KMS-11 (cell line): ENCODE data around the gene ANTXRL.
"Not testable (repeated sequence)": the region's sequence is repeated elsewhere in the genome, so short reads cannot be mapped to it uniquely, and the experiment has no call there.

ENCODE experiments used
- H2AFZ ChIP-seq: fragments of 200-600 bp; sonication (generic); 2 replicates; pipeline ENCODE4 v1.6.1; 2016; ENCODE audit warnings: antibody characterized with exemption, mixed run types, low read depth
- H3K27ac ChIP-seq: fragments of 200-600 bp; sonication (generic); 2 replicates; pipeline ENCODE4 v1.6.1; 2016; ENCODE audit warnings: mild to moderate bottlenecking, mixed run types
- H3K27me3 ChIP-seq: fragments of 200-600 bp; sonication (generic); 2 replicates; pipeline ENCODE4 v1.6.1; 2017; ENCODE audit warnings: mild to moderate bottlenecking, low read depth, mixed run types, moderate library complexity; ENCODE audit not compliant: insufficient read depth
- H3K36me3 ChIP-seq: fragments of 200-600 bp; sonication (generic); 2 replicates; pipeline ENCODE4 v1.6.1; 2017; ENCODE audit warnings: mild to moderate bottlenecking, mixed run types; ENCODE audit not compliant: insufficient read depth
- H3K4me1 ChIP-seq: fragments of 200-600 bp; sonication (generic); 2 replicates; pipeline ENCODE4 v1.6.1; 2016; ENCODE audit warnings: mild to moderate bottlenecking, low read depth, mixed run types; ENCODE audit not compliant: poor library complexity, severe bottlenecking
- H3K4me2 ChIP-seq: fragments of 200-600 bp; sonication (generic); 2 replicates; pipeline ENCODE4 v1.7.0; 2016; ENCODE audit warnings: mild to moderate bottlenecking, mixed run types
- H3K4me3 ChIP-seq: fragments of 200-600 bp; sonication (generic); IDR thresholded peaks from 2 replicates; pipeline ENCODE4 v1.6.1; 2017; ENCODE audit warnings: low read depth, low read length, mixed read lengths; ENCODE audit not compliant: insufficient read depth
- H3K79me2 ChIP-seq: fragments of 200-600 bp; sonication (generic); 2 replicates; pipeline ENCODE4 v1.6.1; 2016; ENCODE audit warnings: low read depth, mixed run types; ENCODE audit not compliant: insufficient read depth
- H3K9ac ChIP-seq: fragments of 200-600 bp; sonication (generic); 2 replicates; pipeline ENCODE4 v1.6.1; 2016; ENCODE audit warnings: mild to moderate bottlenecking, mixed run types
- H4K20me1 ChIP-seq: fragments of 200-600 bp; sonication (generic); 2 replicates; pipeline ENCODE4 v1.6.1; 2016; ENCODE audit warnings: mild to moderate bottlenecking, mixed run types; ENCODE audit not compliant: insufficient read depth
- TF ChIP-seq, protein P1 (sequence below): fragments of 200-600 bp; sonication (generic); conservative IDR thresholded peaks from 2 replicates; pipeline ENCODE4 v1.6.1; 2017; ENCODE audit warnings: low read depth, mild to moderate bottlenecking, antibody characterized with exemption, low read length, moderate library complexity, mixed read lengths

The ANTXRL gene

GRCh38 chr10:46254467-46254866 is 32.3 kb upstream of the ANTXRL start:
- no peaks in the 10 kb centered on the region for H3K79me2 ChIP-seq
- no peak overlapping the region for H3K4me2 ChIP-seq
- no peak overlapping the region for H3K9ac ChIP-seq
- H3K4me3 ChIP-seq: no peak overlapping the region
- H2AFZ ChIP-seq: no peak overlapping the region
- no peaks in the 10 kb centered on the region for H4K20me1 ChIP-seq
- no peak overlapping the region for H3K27ac ChIP-seq
- H3K4me1 ChIP-seq: no peaks in the 10 kb centered on the region
- H3K27me3 ChIP-seq: no peaks in the 10 kb centered on the region
- TF ChIP-seq, protein P1, sequence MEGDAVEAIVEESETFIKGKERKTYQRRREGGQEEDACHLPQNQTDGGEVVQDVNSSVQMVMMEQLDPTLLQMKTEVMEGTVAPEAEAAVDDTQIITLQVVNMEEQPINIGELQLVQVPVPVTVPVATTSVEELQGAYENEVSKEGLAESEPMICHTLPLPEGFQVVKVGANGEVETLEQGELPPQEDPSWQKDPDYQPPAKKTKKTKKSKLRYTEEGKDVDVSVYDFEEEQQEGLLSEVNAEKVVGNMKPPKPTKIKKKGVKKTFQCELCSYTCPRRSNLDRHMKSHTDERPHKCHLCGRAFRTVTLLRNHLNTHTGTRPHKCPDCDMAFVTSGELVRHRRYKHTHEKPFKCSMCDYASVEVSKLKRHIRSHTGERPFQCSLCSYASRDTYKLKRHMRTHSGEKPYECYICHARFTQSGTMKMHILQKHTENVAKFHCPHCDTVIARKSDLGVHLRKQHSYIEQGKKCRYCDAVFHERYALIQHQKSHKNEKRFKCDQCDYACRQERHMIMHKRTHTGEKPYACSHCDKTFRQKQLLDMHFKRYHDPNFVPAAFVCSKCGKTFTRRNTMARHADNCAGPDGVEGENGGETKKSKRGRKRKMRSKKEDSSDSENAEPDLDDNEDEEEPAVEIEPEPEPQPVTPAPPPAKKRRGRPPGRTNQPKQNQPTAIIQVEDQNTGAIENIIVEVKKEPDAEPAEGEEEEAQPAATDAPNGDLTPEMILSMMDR: no peak
- no peaks in the 10 kb centered on the region for H3K36me3 ChIP-seq

DNA sequence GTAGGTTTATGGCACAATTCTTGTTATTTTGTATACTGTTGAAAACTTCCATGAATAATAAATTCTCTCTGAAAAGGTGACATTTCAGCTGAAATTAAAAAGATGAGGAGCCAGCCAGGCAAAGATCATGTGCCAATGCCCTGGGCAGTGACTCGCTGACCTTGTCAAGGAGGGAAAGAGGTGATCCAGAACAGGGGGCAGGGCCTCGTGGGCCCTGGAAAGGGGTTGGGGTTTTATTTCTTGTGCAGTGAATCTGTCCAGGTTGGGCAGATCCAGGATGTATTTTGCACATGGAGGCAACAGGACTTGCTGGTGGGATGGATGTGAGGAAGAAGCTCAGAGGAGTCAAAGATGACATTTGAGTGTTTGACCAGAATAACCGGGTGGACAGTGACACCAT is 31.6 kb upstream of the ANTXRL start:
- H3K27me3 ChIP-seq, H3K4me1 ChIP-seq, H4K20me1 ChIP-seq, H3K27ac ChIP-seq, H2AFZ ChIP-seq, H3K36me3 ChIP-seq, H3K4me2 ChIP-seq, H3K79me2 ChIP-seq, H3K4me3 ChIP-seq, H3K9ac ChIP-seq: not testable (repeated sequence)

DNA sequence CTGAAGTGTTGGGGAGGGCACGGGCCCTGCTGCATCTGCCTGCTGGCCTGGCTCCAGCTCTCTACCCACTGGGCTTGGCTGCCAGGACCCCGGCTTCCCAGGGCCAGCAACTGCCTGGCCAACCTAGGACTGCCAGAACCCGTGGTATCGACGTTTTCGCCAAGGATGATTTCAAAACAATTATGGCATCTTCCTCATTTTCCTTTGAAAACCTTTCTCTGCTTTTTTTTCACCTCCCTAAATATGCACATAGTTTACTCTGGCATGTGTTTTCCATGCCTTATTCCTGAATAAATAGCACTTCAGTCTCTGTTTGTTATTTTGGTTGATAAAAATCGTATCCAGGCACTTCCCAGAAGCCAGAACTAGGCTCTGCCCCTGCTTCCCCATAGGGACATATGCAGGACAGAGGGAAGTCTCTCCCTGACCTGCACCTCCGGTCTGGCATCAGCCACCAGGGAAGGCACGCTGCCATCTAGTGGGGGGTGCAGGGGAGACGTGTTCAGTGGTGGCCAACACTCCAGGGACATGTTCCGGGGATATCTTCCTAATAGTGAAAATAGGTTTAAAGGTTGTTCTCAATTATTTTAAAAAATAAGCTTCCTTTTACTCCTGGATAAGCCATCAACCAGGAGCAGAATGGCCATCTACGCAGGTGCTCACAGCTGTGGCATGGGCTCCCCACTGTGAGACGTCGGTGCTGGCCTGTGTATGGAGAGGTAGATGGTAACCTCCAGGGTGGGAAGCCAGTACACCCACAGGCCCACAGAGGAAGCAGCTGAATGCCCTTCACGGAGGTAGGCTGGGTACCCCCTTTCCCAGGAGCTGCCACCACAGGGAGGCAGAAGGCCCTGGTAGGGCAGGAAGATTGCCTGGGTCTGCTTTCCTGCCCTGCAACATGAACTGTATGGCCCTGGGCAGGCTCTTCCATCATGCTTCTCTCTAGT is 30.7 kb upstream of the ANTXRL start:
- Histone ChIP-seq H3K4me3 (no peak overlapping the region), H3K9ac (no peak overlapping the region), H3K27me3 (no peaks in the 10 kb centered on the region), H3K36me3 (no peaks in the 10 kb centered on the region), H4K20me1 (no peaks in the 10 kb centered on the region), H3K4me1 (no peaks in the 10 kb centered on the region), H3K27ac (no peak overlapping the region), H2AFZ (no peak overlapping the region), H3K79me2 (no peaks in the 10 kb centered on the region), H3K4me2 (no peak overlapping the region)
- TF ChIP-seq, protein P1: peak; percentile 55

- no peak overlapping the region for H2AFZ ChIP-seq
- H3K4me3 ChIP-seq: no peak overlapping the region
- TF ChIP-seq, protein P1: no peak
- H3K36me3 ChIP-seq: no peaks in the 10 kb centered on the region
- no peaks in the 10 kb centered on the region for H3K27me3 ChIP-seq
- H3K79me2 ChIP-seq: no peaks in the 10 kb centered on the region
- H3K4me2 ChIP-seq: no peak overlapping the region
- no peak overlapping the region for H3K9ac ChIP-seq
- H4K20me1 ChIP-seq: no peaks in the 10 kb centered on the region
- no peaks in the 10 kb centered on the region for H3K4me1 ChIP-seq
- no peak overlapping the region for H3K27ac ChIP-seq
Measured at GRCh38 chr10:46257099-46257498, 29.7 kb upstream of the ANTXRL start.

- H3K4me2 ChIP-seq, H3K79me2 ChIP-seq, H3K4me3 ChIP-seq, H3K27ac ChIP-seq, H3K9ac ChIP-seq, H2AFZ ChIP-seq, H3K36me3 ChIP-seq, H4K20me1 ChIP-seq, H3K27me3 ChIP-seq, H3K4me1 ChIP-seq: not testable (repeated sequence)
Measured at GRCh38 chr10:46262906-46263560, 23.8 kb upstream of the ANTXRL start.
